K562 (cell line): Measurements from ENCODE around the gene ZNF845. TPM values are rescaled to one million over a fixed set of nuclear protein-coding genes. Genes with fewer than 3 reads are reported as not detected.

Experiments used
- ATAC-seq: fragments of 200-7000 bp; cut with Tn5 transposase; 3 replicates; pipeline ENCODE4 v1.9.1; 2020; ENCODE audit warnings: moderate library complexity
- BruUV-seq: library from RNA; stranded (reverse); fragments of 400-500 nt; replicated peaks from 2 replicates; lab custom pipeline; 2021; lab: Mats Ljungman, UMichigan
- CTCF ChIA-PET: fragments of 300-600 bp; formaldehyde crosslinking; extraction: SDS; loops from one replicate; lab custom pipeline; 2021; ENCODE audit warnings: low intra/inter-chr PET ratio; lab: Yijun Ruan, JAX
- POLR2A ChIA-PET: fragments of 300-600, 350-650 bp; sonication (Branson Sonifier 250); formaldehyde crosslinking; extraction: SDS; loops from one replicate; lab custom pipeline; 2021; ENCODE audit warnings: antibody characterized with exemption, inconsistent platforms; lab: Yijun Ruan, JAX
- DNase-seq, 4 experiments: peaks; one replicate each; pipeline versions ENCODE4 v3.0.0 to v3.0.0-alpha.2; 2011 to 2018; ENCODE audit warnings: low spot score in 3 of 4, mixed read lengths in 3 of 4; ENCODE audit errors: extremely low read depth in 1 of 4
- FAIRE-seq: peaks from 2 replicates; lab custom pipeline; 2011; peaks lifted over from hg19 to GRCh38; lab: Jason Lieb, UNC
- H2AFZ ChIP-seq: 2 replicates; pipeline ENCODE4 v1.6.0; 2011; ENCODE audit warnings: low read depth, low read length, control low read depth, inconsistent platforms
- H3K27ac ChIP-seq: fragments of 200-600 bp; 3 replicates; pipeline ENCODE4 v1.8.0; 2011; ENCODE audit warnings: low read depth, mild to moderate bottlenecking, control low read depth, inconsistent platforms, low read length, moderate library complexity, mixed read lengths; ENCODE audit errors: extremely low read depth
- H3K27me3 ChIP-seq, 2 experiments: fragments of 300-600 bp in 1 of 2; 2 replicates in 1 of 2; 3 replicates in 1 of 2; pipeline versions ENCODE4 v1.6.0 to v1.8.0; 2011; ENCODE audit warnings: inconsistent platforms in 2 of 2, low read length in 2 of 2, mild to moderate bottlenecking in 1 of 2, mixed read lengths in 1 of 2, moderate library complexity in 1 of 2; ENCODE audit not compliant: control insufficient read depth in 2 of 2, insufficient read depth in 2 of 2
- H3K36me3 ChIP-seq: fragments of 300-600 bp; 3 replicates; pipeline ENCODE4 v1.8.0; 2011; ENCODE audit warnings: mild to moderate bottlenecking, low read length, inconsistent platforms; ENCODE audit not compliant: control insufficient read depth, insufficient read depth
- H3K4me1 ChIP-seq, 2 experiments: fragments of 200-600 bp in 1 of 2; replicated peaks in 1 of 2; 2 replicates in 1 of 2; 3 replicates in 1 of 2; pipeline versions ENCODE4 v1.5.1 to v1.8.0; 2011; ENCODE audit warnings: inconsistent platforms in 2 of 2, low read length in 2 of 2, mild to moderate bottlenecking in 1 of 2, mixed read lengths in 1 of 2, moderate library complexity in 1 of 2; ENCODE audit not compliant: control insufficient read depth in 2 of 2, insufficient read depth in 2 of 2
- H3K4me2 ChIP-seq: 2 replicates; pipeline ENCODE4 v1.6.1; 2011; ENCODE audit warnings: low read length, control low read depth, inconsistent platforms, mixed read lengths; ENCODE audit not compliant: insufficient read depth
- H3K4me3 ChIP-seq: fragments of 200-600 bp; sonication (generic), shearing (Covaris generic); 2 replicates; pipeline ENCODE4 v1.5.1; 2016; ENCODE audit warnings: control low read depth, inconsistent platforms
- H3K79me2 ChIP-seq: fragments of 200-600 bp; 3 replicates; pipeline ENCODE4 v1.8.0; 2011; ENCODE audit warnings: low read length, inconsistent platforms; ENCODE audit not compliant: control insufficient read depth, insufficient read depth
- H3K9ac ChIP-seq, 2 experiments: 2 replicates each; pipeline versions ENCODE4 v1.6.0 to v1.6.1; 2011; ENCODE audit warnings: low read depth in 2 of 2, low read length in 2 of 2, control low read depth in 1 of 2, inconsistent platforms in 1 of 2, mild to moderate bottlenecking in 1 of 2, mixed read lengths in 1 of 2; ENCODE audit not compliant: insufficient read depth in 1 of 2
- H3K9me1 ChIP-seq: one replicate; pipeline ENCODE4 v1.6.0; 2011; ENCODE audit warnings: inconsistent platforms, mild to moderate bottlenecking, low read length, moderate library complexity; ENCODE audit not compliant: control insufficient read depth, insufficient read depth
- H3K9me3 ChIP-seq: replicated peaks from 2 replicates; pipeline ENCODE4 v1.5.1; 2011; ENCODE audit warnings: low read depth, low read length, inconsistent platforms; ENCODE audit not compliant: control insufficient read depth, insufficient read depth
- H4K20me1 ChIP-seq: replicated peaks from 2 replicates; pipeline ENCODE4 v1.6.1; 2011; ENCODE audit warnings: low read length, inconsistent platforms, mixed read lengths; ENCODE audit not compliant: control insufficient read depth, insufficient read depth
- CBX3 ChIP-seq, 2 experiments: IDR thresholded peaks; 1 replicate in 1 of 2; 2 replicates in 1 of 2; pipeline ENCODE4 v1.6.1; 2012; ENCODE audit warnings: inconsistent platforms in 2 of 2, low read length in 2 of 2, borderline replicate concordance in 1 of 2, control low read depth in 1 of 2
- E2F3 ChIP-seq: fragments of 250-450 bp; sonication (Bioruptor Pico); IDR thresholded peaks from 2 replicates; pipeline ENCODE4 v1.4.0; 2020; ENCODE audit warnings: mild to moderate bottlenecking
- HLTF ChIP-seq: fragments of 450-650 bp; IDR thresholded peaks from 2 replicates; pipeline ENCODE4 v1.6.1; 2016
- KAT8 ChIP-seq: fragments of 450-650 bp; IDR thresholded peaks from 2 replicates; pipeline ENCODE4 v1.6.1; 2016; ENCODE audit warnings: low read depth, mild to moderate bottlenecking
- OTX1 ChIP-seq: fragments of 450-650 bp; formaldehyde crosslinking; IDR thresholded peaks from 2 replicates; pipeline ENCODE4 v1.4.0; 2022; ENCODE audit warnings: mild to moderate bottlenecking
- PML ChIP-seq: IDR thresholded peaks from 2 replicates; pipeline ENCODE4 v1.6.1; 2012; ENCODE audit warnings: low read length, inconsistent platforms
- PYGO2 ChIP-seq: fragments of 450-650 bp; IDR thresholded peaks from 2 replicates; pipeline ENCODE4 v1.6.1; 2016; ENCODE audit warnings: mild to moderate bottlenecking, missing genetic modification characterization, moderate library complexity, missing compliant biosample characterization
- RUNX1 ChIP-seq: sonication (generic); IDR thresholded peaks from 2 replicates; pipeline ENCODE4 v1.6.1; 2016; ENCODE audit warnings: antibody characterized with exemption, low read depth
- SLC30A9 ChIP-seq: fragments of 250-450 bp; sonication (Bioruptor Pico); IDR thresholded peaks from 2 replicates; pipeline ENCODE4 v1.8.0; 2022; ENCODE audit warnings: mild to moderate bottlenecking, moderate library complexity
- XRCC5 ChIP-seq: fragments of 200-400 bp; formaldehyde crosslinking; IDR thresholded peaks from 2 replicates; pipeline ENCODE4 v1.6.1; 2017; ENCODE audit warnings: low read depth, mild to moderate bottlenecking, low read length
- YY1 ChIP-seq, 3 experiments: IDR thresholded peaks; 2 replicates each; pipeline ENCODE4 v1.6.1; 2011; ENCODE audit warnings: low read length in 2 of 3, mild to moderate bottlenecking in 2 of 3, moderate library complexity in 2 of 3, borderline replicate concordance in 1 of 3, control low read depth in 1 of 3, low read depth in 1 of 3; ENCODE audit not compliant: insufficient read depth in 3 of 3, insufficient replicate concordance in 2 of 3, control insufficient read depth in 1 of 3, insufficient read length in 1 of 3; ENCODE audit errors: extremely low read depth in 1 of 3
- ZNF143 ChIP-seq: sonication (generic); formaldehyde crosslinking; IDR thresholded peaks from 2 replicates; pipeline ENCODE4 v1.9.0; 2022; ENCODE audit warnings: mild to moderate bottlenecking, missing genetic modification reagents
- ZNF217 ChIP-seq: sonication (generic); formaldehyde crosslinking; IDR thresholded peaks from 2 replicates; pipeline ENCODE4 v1.8.0; 2022; ENCODE audit warnings: mild to moderate bottlenecking, missing genetic modification reagents
- ZNF324 ChIP-seq: fragments of 250-450 bp; sonication (Bioruptor Pico); IDR thresholded peaks from 2 replicates; pipeline ENCODE4 v1.4.0; 2020; ENCODE audit warnings: mild to moderate bottlenecking
- ZNF561 ChIP-seq: fragments of 450-650 bp; formaldehyde crosslinking; conservative IDR thresholded peaks from 2 replicates; pipeline ENCODE4 v1.4.0; 2020; ENCODE audit warnings: mild to moderate bottlenecking, moderate library complexity
- WGBS: fragments of 100-300 bp; shearing (Covaris generic); methylation state at CpG from one replicate; pipeline ENCODE4 v1.1.6; 2016; ENCODE audit warnings: low coverage, mixed read lengths; ENCODE audit not compliant: insufficient coverage; ENCODE audit errors: missing lambda C conversion rate; 5-methylcytosine and 5-hydroxymethylcytosine counted together
- in situ Hi-C: fragments of 300-500 bp; cut with MboI; formaldehyde crosslinking; loops from 4 replicates; pipeline ENCODE4 v1.15.0; 2018; ENCODE audit warnings: inconsistent platforms, mixed read lengths
- intact Hi-C: fragments of 100-400 bp; cut with micrococcal nuclease; formaldehyde crosslinking; loops from 2 replicates; pipeline ENCODE4 v1.14.2; 2022
- polyA plus RNA-seq, 8 experiments: library from polyadenylated mRNA; depleted of rRNA in 4 of 8; stranded (reverse) in 5 of 8; unstranded in 3 of 8; fragments of >200 nt; fragmentation: Nextera tagmentation in 2 of 8; fragmentation: Illumina TruSeq in 1 of 8; extraction: Ambion mirVana in 2 of 8; extraction: Trizol in 1 of 8; gene quantifications; 2 replicates each; pipeline versions ENCODE4 v1.2.1 to v1.2.3, GENCODE V29; 2011 to 2014; ENCODE audit warnings: inconsistent platforms in 1 of 8, missing spikeins in 1 of 8
- total RNA-seq, 7 experiments: library from RNA; depleted of rRNA in 6 of 7; stranded (reverse); fragments of >200 nt in 6 of 7; fragmentation: Illumina TruSeq in 2 of 7; extraction: Trizol in 2 of 7; gene quantifications; 2 replicates each; pipeline versions ENCODE4 v1.2.1 to v1.2.3, GENCODE V29; 2011 to 2021; ENCODE audit warnings: low replicate concordance in 1 of 7
- TF ChIP-seq, protein P1 (sequence below): fragments of 250-450 bp; sonication (Bioruptor Pico); IDR thresholded peaks from 2 replicates; pipeline ENCODE4 v1.4.0; 2020; ENCODE audit warnings: borderline replicate concordance
- TF ChIP-seq, protein P2 (sequence below): sonication (generic); formaldehyde crosslinking; IDR thresholded peaks from 2 replicates; pipeline ENCODE4 v1.8.0; 2023; ENCODE audit warnings: mild to moderate bottlenecking, missing genetic modification reagents

The ZNF845 gene
- total and polyA plus RNA-seq, 9 of the 15 experiments (the other 6 are each of a cell fraction or from before 2014, with no cell fraction given), result 1.9 to 13.2 (median 6.4) TPM

DNA sequence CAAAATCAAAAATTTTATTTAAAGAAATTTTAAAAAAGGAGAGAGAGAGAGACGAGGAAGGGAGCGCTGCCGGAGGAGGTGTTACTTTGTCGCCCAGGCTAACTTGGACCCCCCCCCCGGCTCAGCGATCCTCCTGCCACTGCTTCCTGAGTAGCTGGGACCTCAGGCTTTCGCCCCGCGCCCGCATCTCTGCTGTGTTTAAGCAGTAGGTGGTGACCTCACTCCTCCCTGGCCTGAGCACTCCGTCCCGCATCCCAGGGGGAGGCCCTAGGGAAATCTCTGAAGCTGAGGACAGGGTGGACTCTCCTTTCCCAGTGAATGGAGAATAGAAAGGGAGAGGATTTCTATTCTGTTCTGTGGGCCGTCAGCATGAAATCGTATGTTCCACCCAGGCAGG lies 485 bp upstream of the ZNF845 start:
- Histone ChIP-seq H3K9me3 (no peaks in the 10 kb centered on the region; the same call in 1 of the 2 replicates), H3K36me3 (peaks cover 4% of the 10 kb centered on the region; the same call in 2 of the 3 replicates), H4K20me1 (no peaks in the 10 kb centered on the region), H2AFZ (peak overlapping the region; percentile 66), H3K27me3 (no peaks in the 10 kb centered on the region), H3K4me2 (peak overlapping the region; percentile 97), H3K9me1 (no peaks in the 10 kb centered on the region), H3K79me2 (peaks cover 15% of the 10 kb centered on the region), H3K4me3 (peak overlapping the region; percentile 97), H3K9ac (no peak overlapping the region), H3K27ac (no peak overlapping the region), H3K4me1 (peaks cover 0 to 11% of the 10 kb centered on the region in 2 experiments; a peak in 2 of 5 replicates)
- WGBS, result 68% methylated on average over 8 of the region's 14 CpGs
- CTCF ChIA-PET, result interaction anchor here (0.7 kb wide), 1 partner anchor 56 kb away, joined by 3 read pairs; no protein-coding TSS in a partner anchor
- TF ChIP-seq YY1 (IDR thresholded peaks at IDR 0.05; ENCODE audit: borderline replicate concordance in 1 of 3, control insufficient read depth in 1 of 3, extremely low read depth in 1 of 3, insufficient read depth in 3 of 3, insufficient read length in 1 of 3, insufficient replicate concordance in 2 of 3, low read depth in 1 of 3, low read length in 2 of 3) (no peak), ZNF561 (CRISPR knock-in tag) (no peak), KAT8 (no peak), E2F3 (CRISPR knock-in tag) (no peak), ZNF324 (CRISPR knock-in tag) (no peak), SLC30A9 (CRISPR knock-in tag) (no peak), RUNX1 (no peak), PYGO2 (tag) (no peak), ZNF217 (CRISPR knock-in tag) (no peak), CBX3 (IDR thresholded peaks at IDR 0.05; ENCODE audit: borderline replicate concordance in 1 of 2, low read length in 2 of 2) (no peak), HLTF (no peak), ZNF143 (CRISPR knock-in tag) (no peak), PML (no peak), OTX1 (no peak), XRCC5 (no peak)
- TF ChIP-seq, protein P1, sequence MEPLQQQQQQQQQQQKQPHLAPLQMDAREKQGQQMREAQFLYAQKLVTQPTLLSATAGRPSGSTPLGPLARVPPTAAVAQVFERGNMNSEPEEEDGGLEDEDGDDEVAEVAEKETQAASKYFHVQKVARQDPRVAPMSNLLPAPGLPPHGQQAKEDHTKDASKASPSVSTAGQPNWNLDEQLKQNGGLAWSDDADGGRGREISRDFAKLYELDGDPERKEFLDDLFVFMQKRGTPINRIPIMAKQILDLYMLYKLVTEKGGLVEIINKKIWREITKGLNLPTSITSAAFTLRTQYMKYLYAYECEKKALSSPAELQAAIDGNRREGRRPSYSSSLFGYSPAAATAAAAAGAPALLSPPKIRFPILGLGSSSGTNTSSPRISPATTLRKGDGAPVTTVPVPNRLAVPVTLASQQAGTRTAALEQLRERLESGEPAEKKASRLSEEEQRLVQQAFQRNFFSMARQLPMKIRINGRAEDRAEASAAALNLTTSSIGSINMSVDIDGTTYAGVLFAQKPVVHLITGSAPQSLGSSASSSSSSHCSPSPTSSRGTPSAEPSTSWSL (CRISPR knock-in tag), result no peak
- TF ChIP-seq, protein P2, sequence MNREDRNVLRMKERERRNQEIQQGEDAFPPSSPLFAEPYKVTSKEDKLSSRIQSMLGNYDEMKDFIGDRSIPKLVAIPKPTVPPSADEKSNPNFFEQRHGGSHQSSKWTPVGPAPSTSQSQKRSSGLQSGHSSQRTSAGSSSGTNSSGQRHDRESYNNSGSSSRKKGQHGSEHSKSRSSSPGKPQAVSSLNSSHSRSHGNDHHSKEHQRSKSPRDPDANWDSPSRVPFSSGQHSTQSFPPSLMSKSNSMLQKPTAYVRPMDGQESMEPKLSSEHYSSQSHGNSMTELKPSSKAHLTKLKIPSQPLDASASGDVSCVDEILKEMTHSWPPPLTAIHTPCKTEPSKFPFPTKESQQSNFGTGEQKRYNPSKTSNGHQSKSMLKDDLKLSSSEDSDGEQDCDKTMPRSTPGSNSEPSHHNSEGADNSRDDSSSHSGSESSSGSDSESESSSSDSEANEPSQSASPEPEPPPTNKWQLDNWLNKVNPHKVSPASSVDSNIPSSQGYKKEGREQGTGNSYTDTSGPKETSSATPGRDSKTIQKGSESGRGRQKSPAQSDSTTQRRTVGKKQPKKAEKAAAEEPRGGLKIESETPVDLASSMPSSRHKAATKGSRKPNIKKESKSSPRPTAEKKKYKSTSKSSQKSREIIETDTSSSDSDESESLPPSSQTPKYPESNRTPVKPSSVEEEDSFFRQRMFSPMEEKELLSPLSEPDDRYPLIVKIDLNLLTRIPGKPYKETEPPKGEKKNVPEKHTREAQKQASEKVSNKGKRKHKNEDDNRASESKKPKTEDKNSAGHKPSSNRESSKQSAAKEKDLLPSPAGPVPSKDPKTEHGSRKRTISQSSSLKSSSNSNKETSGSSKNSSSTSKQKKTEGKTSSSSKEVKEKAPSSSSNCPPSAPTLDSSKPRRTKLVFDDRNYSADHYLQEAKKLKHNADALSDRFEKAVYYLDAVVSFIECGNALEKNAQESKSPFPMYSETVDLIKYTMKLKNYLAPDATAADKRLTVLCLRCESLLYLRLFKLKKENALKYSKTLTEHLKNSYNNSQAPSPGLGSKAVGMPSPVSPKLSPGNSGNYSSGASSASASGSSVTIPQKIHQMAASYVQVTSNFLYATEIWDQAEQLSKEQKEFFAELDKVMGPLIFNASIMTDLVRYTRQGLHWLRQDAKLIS, result no peak
- no peak for ATAC-seq
- POLR2A ChIA-PET, result no interaction called here
- in situ Hi-C loops (no loop called here), intact Hi-C loops (no loop called here)
- peak; percentile 15 for FAIRE-seq
- no TSS peak for BruUV-seq
- peak in 1 of 4 experiments; percentile 4 for DNase-seq
